Measurements from ENCODE around the gene KIF26A. TPM values are rescaled to one million over a fixed set of nuclear protein-coding genes. Genes with fewer than 3 reads are reported as not detected.

KIF26A gene
- total and polyA plus RNA-seq, 2 donors from 2014 or later: 2.3 to 12.3 TPM

DNA sequence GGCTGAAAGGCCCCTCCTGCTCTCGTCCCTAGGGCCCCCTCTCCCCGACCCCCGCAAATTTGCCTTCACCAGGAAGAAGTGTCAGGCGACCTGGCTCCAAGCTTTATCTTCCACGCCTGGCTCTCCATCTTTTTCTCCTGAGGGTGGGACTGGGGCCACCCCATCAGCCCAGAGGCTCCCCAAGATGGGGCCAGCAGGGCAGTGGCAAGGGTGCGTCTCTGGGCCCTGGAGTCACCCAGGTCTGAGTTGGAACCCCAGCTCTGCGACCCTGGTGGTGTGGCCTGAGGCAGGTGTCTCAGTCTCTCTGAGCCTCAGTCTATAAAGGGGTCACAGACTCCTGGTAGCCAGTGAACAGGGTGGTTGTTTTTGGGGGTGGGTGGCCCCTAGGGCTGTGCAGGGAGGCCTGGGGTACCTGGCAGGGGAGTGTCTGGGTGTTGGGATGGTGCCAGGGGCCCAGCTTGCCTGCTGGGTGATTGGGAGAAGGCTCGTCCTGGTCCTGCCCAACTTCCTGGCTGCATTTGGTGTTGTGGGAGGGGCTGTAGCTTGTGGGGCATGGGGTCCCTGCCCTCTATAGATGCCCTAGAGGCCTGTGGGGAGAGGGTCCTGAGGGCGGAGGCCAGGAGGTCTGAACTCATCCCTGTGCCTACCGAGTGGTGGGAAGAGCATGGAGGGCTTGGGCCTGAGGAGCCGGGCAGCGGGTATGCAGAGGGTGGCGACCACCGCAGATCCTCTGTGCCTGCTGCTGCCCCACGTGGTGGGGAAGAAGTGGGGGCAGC, 7.6 kb downstream of the KIF26A start:
- FAIRE-seq (no peak), DNase-seq (peak in 2 of 5 donors; percentile 45 to 57)
- Histone ChIP-seq H3K4me1 (ENCODE audit: control insufficient read depth in 2 of 3, insufficient read depth in 2 of 3, low read depth in 1 of 3, low read length in 3 of 3) (peaks cover 0 to 5% (median 0%) of the 10 kb centered on the region in 3 donors), H3K9me3 (ENCODE audit: control insufficient read depth in 2 of 3, insufficient read depth in 1 of 3, low read length in 3 of 3) (no peaks in the 10 kb centered on the region), H3K36me3 (ENCODE audit: control insufficient read depth in 2 of 3, insufficient read depth in 3 of 3, low read length in 3 of 3) (no peaks in the 10 kb centered on the region), H3K4me3 (ENCODE audit: low read length in 3 of 3) (no peak overlapping the region), H3K9ac (ENCODE audit: low read length in 3 of 3) (no peak overlapping the region), H3K27ac (ENCODE audit: low read depth in 2 of 2, low read length in 2 of 2) (no peak overlapping the region), H3K27me3 (ENCODE audit: control insufficient read depth, insufficient read depth, low read length) (no peaks in the 10 kb centered on the region)
- intact Hi-C loops (cut with DNase I): no loop called here
- TF ChIP-seq, protein P1, sequence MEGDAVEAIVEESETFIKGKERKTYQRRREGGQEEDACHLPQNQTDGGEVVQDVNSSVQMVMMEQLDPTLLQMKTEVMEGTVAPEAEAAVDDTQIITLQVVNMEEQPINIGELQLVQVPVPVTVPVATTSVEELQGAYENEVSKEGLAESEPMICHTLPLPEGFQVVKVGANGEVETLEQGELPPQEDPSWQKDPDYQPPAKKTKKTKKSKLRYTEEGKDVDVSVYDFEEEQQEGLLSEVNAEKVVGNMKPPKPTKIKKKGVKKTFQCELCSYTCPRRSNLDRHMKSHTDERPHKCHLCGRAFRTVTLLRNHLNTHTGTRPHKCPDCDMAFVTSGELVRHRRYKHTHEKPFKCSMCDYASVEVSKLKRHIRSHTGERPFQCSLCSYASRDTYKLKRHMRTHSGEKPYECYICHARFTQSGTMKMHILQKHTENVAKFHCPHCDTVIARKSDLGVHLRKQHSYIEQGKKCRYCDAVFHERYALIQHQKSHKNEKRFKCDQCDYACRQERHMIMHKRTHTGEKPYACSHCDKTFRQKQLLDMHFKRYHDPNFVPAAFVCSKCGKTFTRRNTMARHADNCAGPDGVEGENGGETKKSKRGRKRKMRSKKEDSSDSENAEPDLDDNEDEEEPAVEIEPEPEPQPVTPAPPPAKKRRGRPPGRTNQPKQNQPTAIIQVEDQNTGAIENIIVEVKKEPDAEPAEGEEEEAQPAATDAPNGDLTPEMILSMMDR (IDR thresholded peaks at IDR 0.05; ENCODE audit: borderline replicate concordance, extremely low read depth, insufficient read depth): no peak

DNA sequence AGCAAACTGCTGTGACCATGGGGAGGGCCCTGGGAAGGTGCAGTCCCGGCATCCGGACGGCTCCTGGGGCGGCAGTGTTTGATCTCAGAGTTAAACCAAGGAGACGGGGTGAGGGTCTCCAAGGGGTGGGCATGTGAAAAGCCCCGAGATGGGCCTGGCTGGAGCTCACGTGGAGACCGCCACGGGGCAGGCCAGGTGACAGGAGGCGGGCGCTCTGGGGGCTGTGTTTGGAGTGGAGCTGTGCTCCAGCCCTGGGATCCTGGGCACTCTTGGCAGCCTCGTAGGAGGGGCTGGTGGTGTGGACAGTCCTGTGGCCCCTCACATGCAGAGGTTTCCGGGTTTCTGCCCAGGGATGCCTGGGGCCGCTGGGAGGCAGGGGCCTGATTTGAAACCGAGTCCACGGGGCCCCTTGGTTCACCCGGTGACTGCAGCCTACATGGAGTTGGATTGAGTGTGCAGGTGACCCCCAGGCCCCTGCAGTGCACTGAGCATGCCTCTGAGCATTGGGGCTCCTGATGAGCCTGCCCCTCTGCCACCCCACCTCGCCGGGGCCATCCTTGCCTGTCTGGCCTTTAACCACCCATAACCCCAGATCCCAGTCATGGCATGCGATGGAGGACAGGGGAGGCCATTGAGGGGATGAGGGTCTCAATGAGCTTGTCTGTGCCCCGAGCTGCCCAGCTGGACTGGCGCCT, 8.4 kb downstream of the KIF26A start:
- no peaks in the 10 kb centered on the region for H3K27me3 ChIP-seq (ENCODE audit: control insufficient read depth, insufficient read depth, low read length)
- H3K9me3 ChIP-seq (ENCODE audit: control insufficient read depth in 2 of 3, insufficient read depth in 1 of 3, low read length in 3 of 3): no peaks in the 10 kb centered on the region
- no peak overlapping the region for H3K27ac ChIP-seq (ENCODE audit: low read depth in 2 of 2, low read length in 2 of 2)
- H3K4me3 ChIP-seq (ENCODE audit: low read length in 3 of 3): no peak overlapping the region
- no peaks in the 10 kb centered on the region for H3K36me3 ChIP-seq (ENCODE audit: control insufficient read depth in 2 of 3, insufficient read depth in 3 of 3, low read length in 3 of 3)
- peaks cover 0 to 5% (median 0%) of the 10 kb centered on the region in 3 donors for H3K4me1 ChIP-seq (ENCODE audit: control insufficient read depth in 2 of 3, insufficient read depth in 2 of 3, low read depth in 1 of 3, low read length in 3 of 3)
- FAIRE-seq: no peak
- TF ChIP-seq, protein P1 (IDR thresholded peaks at IDR 0.05; ENCODE audit: borderline replicate concordance, extremely low read depth, insufficient read depth): no peak
- intact Hi-C loops (cut with DNase I): no loop called here
- peak in 2 of 5 donors; percentile 38 to 71 for DNase-seq
- H3K9ac ChIP-seq (ENCODE audit: low read length in 3 of 3): no peak overlapping the region

DNA sequence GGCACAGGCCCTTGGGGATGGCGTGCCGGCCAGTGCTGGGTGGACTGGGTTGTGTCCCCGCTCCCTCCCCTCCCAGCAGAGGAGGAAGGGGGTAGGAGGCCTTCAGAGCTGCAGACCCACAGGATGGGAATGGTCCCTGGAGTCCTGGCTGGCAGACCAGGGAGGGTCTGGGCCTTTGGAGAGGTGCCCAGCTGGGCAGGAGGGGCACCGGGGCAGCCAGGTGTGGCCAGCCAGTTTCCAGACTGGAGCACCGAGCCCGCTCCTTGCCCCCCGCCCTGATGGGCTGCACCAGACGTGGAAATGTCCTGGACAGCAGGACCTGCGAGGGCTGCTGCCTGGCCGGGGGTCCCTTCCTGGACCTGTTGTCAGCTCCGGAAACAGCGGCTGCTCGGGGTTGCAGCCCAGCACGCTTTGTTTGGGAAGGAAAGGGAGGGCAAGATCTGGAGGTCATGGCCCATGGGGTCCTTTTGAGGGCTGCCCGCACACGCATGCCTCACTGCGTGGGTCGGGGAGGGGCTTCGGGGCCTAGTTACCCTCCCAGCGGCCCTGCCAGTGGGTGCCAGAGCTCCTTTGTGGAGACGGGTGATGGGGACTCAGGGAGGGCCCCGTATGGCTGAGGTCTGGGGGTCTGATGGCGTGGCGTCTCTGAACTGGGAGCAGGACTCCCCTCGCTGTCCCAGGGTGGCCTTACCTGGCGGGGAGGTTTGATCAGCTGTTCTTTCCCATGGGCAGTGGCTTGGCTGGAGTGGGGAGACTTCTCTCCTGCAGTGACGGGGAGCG, 9.1 kb downstream of the KIF26A start:
- Histone ChIP-seq H3K27me3 (ENCODE audit: control insufficient read depth, insufficient read depth, low read length) (no peaks in the 10 kb centered on the region), H3K4me1 (ENCODE audit: control insufficient read depth in 2 of 3, insufficient read depth in 2 of 3, low read depth in 1 of 3, low read length in 3 of 3) (peaks cover 0 to 5% (median 0%) of the 10 kb centered on the region in 3 donors), H3K9me3 (ENCODE audit: control insufficient read depth in 2 of 3, insufficient read depth in 1 of 3, low read length in 3 of 3) (no peaks in the 10 kb centered on the region), H3K27ac (ENCODE audit: low read depth in 2 of 2, low read length in 2 of 2) (no peak overlapping the region), H3K9ac (ENCODE audit: low read length in 3 of 3) (no peak overlapping the region), H3K36me3 (ENCODE audit: control insufficient read depth in 2 of 3, insufficient read depth in 3 of 3, low read length in 3 of 3) (no peaks in the 10 kb centered on the region), H3K4me3 (ENCODE audit: low read length in 3 of 3) (no peak overlapping the region)
- FAIRE-seq: no peak
- DNase-seq: peak in 2 of 5 donors; percentile 49 to 74
- intact Hi-C loops (cut with DNase I): no loop called here
- TF ChIP-seq, protein P1 (IDR thresholded peaks at IDR 0.05; ENCODE audit: borderline replicate concordance, extremely low read depth, insufficient read depth): no peak
